Adipocyte (in vitro differentiated cells): ENCODE measurements around the gene SLC9A3.

Source experiments
- DNase-seq: peaks from one replicate; pipeline ENCODE4 v3.0.0-alpha.2; 2015; ENCODE audit warnings: low read depth
- H3K27me3 ChIP-seq: replicated peaks from 2 replicates; pipeline ENCODE4 v1.7.0; 2013; ENCODE audit warnings: mild to moderate bottlenecking, low read length, moderate library complexity; ENCODE audit not compliant: control insufficient read depth, insufficient read depth
- H3K36me3 ChIP-seq: 2 replicates; pipeline ENCODE4 v1.7.0; 2013; ENCODE audit warnings: low read length, mild to moderate bottlenecking, moderate library complexity; ENCODE audit not compliant: control insufficient read depth, insufficient read depth, severe bottlenecking
- H3K4me1 ChIP-seq: 2 replicates; pipeline ENCODE4 v1.7.0; 2013; ENCODE audit warnings: mild to moderate bottlenecking, low read length, moderate library complexity; ENCODE audit not compliant: control insufficient read depth, insufficient read depth
- H3K4me3 ChIP-seq: 2 replicates; pipeline ENCODE4 v1.7.0; 2013; ENCODE audit warnings: mild to moderate bottlenecking, low read length, moderate library complexity
- H3K9ac ChIP-seq: 2 replicates; pipeline ENCODE4 v1.7.0; 2013; ENCODE audit warnings: mild to moderate bottlenecking, low read length, moderate library complexity
- H3K9me3 ChIP-seq: 2 replicates; pipeline ENCODE4 v1.7.0; 2013; ENCODE audit warnings: mild to moderate bottlenecking, low read length, moderate library complexity; ENCODE audit not compliant: control insufficient read depth

SLC9A3 gene

DNA sequence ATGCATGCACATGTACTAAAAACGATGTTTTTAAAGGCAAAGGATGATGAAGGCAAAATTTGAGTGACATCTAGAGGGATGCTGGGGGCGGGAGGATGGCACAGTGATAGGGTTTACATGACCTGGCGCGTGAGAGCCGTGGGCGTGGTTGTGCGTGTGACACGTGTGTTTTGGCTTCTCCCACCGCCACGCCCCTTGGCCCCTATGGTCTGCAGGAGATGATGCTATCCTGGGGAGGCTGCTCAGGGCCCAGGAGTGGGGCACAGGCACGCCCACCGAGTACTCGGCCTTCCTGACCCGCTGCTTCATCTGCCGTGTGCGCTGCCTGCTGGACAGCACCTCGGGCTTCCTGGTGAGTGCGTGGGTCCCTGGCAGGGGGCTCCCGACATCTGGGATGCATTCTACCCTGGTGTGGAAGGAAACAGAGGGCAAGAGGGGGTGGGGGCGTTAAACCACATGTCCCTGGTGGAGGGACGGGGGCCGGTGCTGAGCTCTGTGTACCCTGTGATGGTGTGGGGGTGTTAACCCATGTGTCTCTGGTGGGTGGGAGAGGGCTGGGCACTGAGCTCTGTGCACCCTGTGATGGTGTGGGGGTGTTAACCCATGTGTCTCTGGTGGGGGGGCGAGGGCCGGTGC is 100.5 kb downstream of the SLC9A3 start:
- no peak for DNase-seq
- Histone ChIP-seq H3K4me1 (peaks cover 5% of the 10 kb centered on the region), H3K9ac (no peak overlapping the region), H3K4me3 (no peak overlapping the region), H3K36me3 (peaks cover 4% of the 10 kb centered on the region), H3K9me3 (no peaks in the 10 kb centered on the region), H3K27me3 (no peaks in the 10 kb centered on the region)

DNA sequence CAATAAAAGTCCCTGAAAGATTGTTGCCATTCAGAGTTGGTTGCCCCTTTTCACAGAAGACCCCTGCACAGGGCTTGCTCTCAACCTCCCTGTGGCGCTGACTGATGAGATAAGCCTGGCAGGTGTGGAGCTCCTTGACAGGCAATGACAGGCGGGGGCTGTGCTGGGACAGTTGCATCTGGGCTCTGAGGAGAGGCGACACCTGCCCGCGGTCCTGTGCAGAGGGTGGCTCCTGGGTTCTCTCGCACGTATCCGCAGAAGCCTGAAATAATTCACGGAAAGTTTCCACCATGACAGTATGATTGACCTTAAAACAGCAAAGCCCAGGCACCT is 101.0 kb downstream of the SLC9A3 start:
- Histone ChIP-seq H3K4me3 (no peak overlapping the region), H3K9ac (no peak overlapping the region), H3K36me3 (peaks cover 4% of the 10 kb centered on the region), H3K9me3 (no peaks in the 10 kb centered on the region), H3K27me3 (no peaks in the 10 kb centered on the region), H3K4me1 (peaks cover 8% of the 10 kb centered on the region)
- DNase-seq = no peak

DNA sequence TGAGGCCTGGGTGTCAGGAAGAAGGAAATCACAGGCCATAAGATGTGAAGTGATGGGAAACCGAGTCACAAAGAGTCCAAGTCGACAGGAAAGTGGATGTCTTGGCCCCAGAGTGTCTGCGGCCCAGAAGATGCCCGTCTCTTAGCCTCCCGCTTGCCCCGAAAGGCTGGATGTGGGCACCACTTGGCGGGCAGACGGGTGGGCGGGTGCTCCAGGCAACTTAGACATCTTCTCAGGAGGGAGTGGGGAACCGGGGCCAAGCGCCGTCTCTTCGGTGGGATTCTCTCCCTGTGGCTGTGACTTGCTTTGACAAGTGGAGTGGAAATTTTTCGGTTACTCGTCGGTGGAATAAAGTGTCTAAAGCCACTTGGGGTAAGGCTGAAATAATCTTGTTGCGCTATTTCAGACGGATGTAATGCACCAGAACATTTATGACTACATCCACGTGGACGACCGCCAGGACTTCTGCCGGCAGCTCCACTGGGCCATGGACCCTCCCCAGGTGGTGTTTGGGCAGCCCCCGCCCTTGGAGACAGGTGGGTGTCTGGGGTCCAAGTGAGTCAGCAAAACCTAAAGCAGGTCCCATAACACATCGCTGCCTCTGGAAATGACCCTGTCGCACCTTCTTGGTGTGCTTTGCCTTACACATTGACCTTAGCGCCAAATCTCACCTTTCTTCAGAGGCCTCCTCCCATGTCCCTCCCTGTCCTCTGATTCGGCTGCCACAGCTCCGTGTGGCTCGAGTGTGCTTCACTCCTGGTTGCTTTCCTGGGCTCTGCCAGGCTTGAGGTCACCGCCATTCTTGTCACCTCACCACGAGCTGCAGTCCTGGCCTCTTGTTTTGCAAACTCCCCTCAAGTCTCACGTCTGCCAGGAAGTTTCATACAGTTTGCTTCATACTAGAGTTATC is 101.7 kb downstream of the SLC9A3 start:
- peaks cover 3% of the 10 kb centered on the region for H3K36me3 ChIP-seq
- no peak for DNase-seq
- no peak overlapping the region for H3K4me3 ChIP-seq
- no peak overlapping the region for H3K9ac ChIP-seq
- H3K27me3 ChIP-seq = no peaks in the 10 kb centered on the region
- no peaks in the 10 kb centered on the region for H3K9me3 ChIP-seq
- peaks cover 9% of the 10 kb centered on the region for H3K4me1 ChIP-seq

DNA sequence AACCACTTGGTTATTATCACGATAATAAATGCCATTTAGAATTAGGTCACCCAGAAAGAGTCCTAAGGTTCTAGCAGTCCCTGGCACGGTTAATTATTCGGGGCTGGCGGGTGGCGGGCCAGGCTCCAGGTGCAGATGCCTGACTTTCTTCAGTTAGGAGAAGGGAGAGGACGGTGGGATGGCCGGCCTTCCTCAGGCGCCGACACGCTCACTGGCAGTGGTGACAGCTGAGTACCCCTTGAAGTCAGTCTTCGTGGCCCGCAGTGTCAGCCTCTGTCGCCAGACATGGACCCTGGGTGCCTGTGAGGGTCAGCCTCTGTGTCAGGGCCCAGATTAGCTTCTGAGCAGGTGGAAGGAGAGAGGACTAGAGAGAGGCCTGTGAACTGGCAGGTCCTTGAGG is 102.3 kb downstream of the SLC9A3 start:
- H3K4me1 ChIP-seq = peaks cover 9% of the 10 kb centered on the region
- no peak overlapping the region for H3K4me3 ChIP-seq
- no peak overlapping the region for H3K9ac ChIP-seq
- no peak for DNase-seq
- no peaks in the 10 kb centered on the region for H3K27me3 ChIP-seq
- H3K36me3 ChIP-seq = no peaks in the 10 kb centered on the region
- H3K9me3 ChIP-seq = no peaks in the 10 kb centered on the region

DNA sequence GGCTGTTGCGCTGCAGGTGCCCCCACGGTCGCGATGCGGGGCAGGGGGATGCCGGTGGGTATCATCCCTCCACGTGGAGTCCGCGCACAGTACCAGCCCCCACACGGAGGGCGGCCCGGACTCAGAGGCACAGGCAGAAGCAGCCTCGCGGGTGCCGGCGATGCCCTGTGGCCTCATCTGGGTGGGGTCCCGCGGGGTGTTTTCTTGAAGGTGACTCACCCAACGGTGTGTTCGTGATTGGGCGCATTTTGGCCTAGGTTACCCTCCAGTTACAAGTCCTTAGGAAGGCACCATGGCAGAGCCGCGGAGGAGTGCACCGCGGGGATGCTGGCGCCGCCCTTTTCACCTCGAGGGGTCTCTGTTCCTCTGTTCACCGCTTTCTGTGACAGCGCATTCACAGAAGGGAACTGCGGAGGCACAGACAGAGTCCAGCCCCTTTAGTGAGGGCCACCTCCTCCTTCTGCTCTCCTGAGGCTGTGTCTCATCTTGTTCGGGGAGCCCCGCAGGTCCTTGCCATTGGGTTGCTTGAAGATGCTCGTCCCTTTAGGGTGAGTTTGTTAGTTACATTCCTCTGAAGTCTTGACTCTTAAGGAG is 102.9 kb downstream of the SLC9A3 start:
- Histone ChIP-seq H3K36me3 (no peaks in the 10 kb centered on the region), H3K4me3 (no peak overlapping the region), H3K9me3 (no peaks in the 10 kb centered on the region), H3K9ac (no peak overlapping the region), H3K4me1 (peaks cover 9% of the 10 kb centered on the region), H3K27me3 (no peaks in the 10 kb centered on the region)
- DNase-seq = no peak

DNA sequence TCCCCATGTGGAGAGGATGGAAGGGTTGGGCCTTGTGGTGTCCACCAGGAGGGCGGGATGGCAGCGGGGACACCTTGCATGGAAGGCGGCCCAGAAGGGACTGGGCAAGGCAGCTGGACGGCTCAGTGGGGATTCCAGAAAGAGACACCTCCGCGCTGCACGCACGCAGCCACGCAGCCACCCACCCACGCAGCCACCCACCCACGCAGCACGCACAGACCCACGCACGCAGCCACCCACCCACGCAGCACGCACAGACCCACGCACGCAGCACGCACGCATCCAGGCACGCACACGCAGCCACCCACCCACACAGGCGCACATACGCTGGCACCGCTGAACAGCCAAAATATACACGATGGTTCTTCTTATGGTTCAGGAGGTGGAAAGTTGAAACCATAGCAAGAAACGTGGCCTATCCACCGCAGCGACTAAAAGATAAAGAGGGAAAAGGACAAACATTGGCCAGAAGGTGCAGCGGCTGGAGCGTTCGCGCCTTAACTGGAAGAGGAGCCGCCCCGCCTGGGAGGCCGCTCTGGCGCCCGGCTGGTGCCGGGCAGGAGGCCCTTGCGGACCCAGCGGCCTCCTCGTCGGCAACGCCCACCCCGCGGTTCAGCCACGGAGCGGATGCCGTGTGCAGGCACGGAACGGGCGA is 103.5 kb downstream of the SLC9A3 start:
- DNase-seq = no peak
- H3K4me1 ChIP-seq = peaks cover 9% of the 10 kb centered on the region
- no peak overlapping the region for H3K9ac ChIP-seq
- H3K27me3 ChIP-seq = no peaks in the 10 kb centered on the region
- H3K4me3 ChIP-seq = no peak overlapping the region
- no peaks in the 10 kb centered on the region for H3K36me3 ChIP-seq
- H3K9me3 ChIP-seq = no peaks in the 10 kb centered on the region
